GM18519 (cell line): ENCODE measurements around the gene BLID.

ENCODE experiments used
- ATAC-seq: cut with Tn5 transposase; IDR thresholded peaks from one replicate; pipeline ENCODE4 v1.9.1; 2021; ENCODE audit warnings: mild to moderate bottlenecking, moderate library complexity; ENCODE audit not compliant: unreplicated experiment, low FRiP score

The BLID gene

DNA sequence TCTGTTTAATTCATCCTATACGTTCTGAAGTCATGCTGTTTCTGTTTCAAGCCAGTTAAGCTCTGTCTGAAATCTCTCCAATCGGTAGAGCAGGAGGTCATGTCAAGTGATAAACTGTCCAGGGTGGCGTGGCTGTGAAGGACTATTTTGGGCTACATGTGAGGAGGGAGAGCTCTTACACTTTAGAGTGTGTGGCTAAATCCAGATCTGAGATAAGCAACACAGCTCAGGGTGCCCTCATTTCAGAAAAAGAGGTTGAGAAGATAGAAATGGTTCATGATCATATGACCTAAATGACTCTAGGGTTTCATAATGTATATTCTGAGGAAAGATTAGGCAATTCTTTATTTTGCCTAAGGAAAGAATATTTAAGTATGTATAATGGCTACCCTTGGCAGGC is 8.4 kb downstream of the BLID start:
- no peak for ATAC-seq

DNA sequence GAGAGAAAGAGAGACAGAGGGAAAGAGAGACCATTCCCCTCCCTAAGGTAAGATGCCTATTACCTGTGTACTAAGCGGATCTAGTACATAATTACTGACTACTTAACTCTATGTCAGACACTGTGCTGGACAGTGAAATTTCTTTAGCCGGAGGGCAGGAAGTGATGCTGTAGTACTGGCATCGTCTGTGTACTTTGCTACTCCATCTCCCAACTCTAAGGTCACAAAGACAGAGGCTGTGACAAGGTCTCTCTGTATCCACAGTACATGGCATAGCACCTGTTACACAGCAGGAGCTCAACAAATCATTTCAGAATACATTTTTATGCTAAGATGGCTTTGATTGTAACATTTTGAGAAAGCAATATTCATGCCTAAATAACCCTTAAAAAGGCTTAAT is 9.0 kb downstream of the BLID start:
- no peak for ATAC-seq

DNA sequence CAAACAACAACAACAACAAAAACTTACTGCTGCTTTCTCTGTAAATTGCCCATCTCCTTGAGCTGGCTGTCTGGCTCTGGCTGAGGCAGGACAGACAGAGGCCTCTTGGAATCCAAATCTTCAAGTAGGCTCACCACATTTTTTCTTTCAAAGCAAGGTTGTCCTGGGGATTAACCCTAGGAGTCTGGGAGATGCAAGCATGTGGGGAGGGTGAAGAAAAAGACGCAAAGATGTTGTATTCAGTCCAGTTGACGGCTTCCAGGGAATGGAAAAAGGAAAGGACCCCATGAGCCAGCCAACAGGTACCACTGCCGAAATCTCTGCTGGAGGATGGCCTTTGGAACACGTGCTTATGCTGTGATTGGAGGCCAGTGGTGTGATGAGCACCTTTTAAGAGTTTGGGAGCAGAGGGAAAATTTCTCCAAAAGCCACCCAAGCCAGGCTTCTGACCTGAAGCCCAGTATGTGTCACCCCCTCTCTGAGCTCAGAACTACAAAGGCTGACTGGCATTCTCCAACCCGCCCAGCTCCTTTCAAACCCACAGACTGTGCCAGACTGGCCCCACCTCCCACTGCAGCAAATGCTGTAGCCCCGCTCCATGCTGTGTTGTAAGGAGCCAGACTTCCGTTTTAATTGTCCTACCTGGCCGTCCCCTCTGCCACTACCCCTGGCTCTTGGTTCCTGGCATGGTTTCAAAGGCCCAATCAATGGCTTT is 10.8 kb downstream of the BLID start:
- no peak for ATAC-seq

DNA sequence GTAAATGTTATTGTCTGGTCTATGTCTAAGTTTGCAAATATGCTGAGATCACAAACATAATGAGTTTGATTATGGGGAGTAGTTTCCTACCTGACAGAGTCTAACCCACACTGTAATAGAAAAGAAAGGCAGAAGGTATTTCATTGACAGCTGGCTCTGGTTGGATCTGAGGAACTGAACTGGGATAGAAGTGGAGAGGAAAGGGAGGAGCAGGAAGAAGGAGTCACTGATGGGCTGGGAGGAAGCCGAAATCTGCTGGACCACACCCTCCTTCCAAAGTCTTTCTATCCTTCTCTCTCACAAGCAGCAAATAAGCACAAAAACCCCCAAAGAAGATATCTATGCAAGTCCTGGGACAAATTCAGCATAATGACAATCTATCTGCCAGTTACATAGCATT is 11.7 kb downstream of the BLID start:
- no peak for ATAC-seq

DNA sequence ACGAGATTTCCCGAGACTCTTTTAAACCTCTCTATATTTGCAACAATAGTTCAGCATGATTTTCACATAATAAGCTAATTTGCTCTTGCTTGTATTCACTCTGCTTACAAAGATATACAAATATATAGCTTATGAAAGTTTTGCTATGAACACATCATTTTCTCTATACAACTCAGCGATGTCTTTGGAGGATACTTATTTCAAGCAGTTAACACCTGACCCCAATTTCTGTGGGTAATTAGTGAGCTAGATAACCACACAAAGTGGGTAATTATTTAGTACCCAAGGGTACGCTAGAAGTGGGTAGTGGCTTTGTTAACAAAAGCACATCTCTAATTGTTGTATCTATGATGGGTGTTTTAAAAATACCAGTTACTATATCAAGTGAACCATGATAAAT is 12.3 kb downstream of the BLID start:
- no peak for ATAC-seq

DNA sequence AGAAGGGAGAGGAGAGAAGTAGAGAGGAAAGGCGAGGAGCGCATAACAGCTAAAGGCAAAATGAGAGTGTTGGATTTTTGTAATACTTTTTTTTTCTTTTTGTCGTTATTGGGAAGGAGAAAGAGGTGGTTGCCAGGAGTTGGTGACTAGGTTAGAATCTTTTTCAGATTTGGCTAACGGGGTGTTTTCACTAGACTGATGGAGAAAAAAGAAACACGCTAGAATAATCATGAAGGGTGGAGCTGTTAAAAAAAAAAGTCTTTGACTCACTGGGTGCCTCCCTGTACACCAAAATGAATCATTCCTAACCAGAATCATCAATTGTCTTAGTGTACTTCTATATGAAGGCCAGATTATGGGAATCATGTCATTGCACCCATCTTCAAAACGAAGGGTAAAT is 12.7 kb downstream of the BLID start:
- ATAC-seq, result no peak

DNA sequence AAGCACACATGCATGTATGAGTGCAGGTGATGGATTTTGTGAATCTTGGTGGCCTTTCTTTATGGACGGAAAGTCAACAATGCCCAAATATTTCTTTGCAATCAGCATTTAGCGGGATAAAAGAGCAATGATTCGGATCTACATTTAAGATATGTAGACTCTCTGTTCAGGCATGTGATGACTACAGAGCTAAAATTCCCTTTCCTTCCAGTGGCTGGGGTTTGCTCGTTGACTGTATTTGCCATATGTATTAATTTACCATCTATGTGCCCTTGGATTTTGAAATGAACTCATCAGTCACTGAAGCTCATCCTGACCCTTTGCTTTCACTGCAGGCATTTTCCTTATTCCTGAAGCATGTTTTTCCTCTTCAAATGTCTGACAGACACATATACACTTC is 13.6 kb downstream of the BLID start:
- no peak for ATAC-seq

DNA sequence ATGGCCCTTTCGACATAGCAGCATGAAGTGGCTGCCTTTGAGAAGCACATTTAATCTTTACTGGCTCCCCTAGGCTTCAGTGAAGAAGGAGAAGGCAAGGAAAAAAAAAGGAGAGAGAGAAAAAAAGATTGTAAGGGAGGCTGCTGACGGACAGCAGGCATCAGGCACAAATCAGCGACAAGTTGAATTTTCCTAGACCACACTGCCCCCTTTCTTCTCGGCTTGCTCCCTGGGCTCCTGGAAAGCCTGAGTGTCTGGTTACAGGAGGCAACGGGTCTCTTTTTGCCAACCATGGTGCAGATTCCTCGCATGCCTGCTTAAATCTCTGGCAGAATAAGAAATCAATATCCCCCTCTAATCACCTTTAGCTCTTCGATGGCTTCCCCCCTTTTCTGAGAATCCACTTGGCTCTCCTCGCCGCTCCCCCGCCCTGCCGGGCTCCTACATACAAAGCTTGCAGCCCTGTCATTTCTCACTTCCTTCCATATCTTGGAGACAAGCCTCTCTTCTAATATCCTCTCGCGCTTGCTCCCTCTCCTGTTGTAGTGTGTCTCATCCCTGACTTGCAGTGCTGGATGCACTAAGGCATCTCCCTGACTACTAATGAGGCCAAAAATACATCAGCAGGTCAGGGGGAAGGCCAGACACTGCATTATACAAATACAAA is 14.3 kb downstream of the BLID start:
- no peak for ATAC-seq

DNA sequence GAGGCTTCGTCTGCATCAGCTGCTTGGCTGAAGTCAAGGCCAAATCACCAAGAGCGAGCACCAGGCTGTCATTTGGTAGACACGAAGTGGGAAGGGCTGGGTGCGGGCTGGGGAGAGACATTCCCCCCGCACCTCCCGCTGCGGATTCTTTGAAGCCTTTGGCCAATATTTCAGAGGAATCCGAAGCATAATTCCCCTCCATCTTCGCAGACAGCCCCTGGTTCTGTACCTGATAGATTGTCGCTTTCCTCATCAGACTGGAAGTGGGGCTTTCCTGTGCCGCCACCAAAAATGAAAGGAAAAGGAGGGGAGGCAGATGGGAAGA is 15.3 kb downstream of the BLID start:
- ATAC-seq, result no peak

DNA sequence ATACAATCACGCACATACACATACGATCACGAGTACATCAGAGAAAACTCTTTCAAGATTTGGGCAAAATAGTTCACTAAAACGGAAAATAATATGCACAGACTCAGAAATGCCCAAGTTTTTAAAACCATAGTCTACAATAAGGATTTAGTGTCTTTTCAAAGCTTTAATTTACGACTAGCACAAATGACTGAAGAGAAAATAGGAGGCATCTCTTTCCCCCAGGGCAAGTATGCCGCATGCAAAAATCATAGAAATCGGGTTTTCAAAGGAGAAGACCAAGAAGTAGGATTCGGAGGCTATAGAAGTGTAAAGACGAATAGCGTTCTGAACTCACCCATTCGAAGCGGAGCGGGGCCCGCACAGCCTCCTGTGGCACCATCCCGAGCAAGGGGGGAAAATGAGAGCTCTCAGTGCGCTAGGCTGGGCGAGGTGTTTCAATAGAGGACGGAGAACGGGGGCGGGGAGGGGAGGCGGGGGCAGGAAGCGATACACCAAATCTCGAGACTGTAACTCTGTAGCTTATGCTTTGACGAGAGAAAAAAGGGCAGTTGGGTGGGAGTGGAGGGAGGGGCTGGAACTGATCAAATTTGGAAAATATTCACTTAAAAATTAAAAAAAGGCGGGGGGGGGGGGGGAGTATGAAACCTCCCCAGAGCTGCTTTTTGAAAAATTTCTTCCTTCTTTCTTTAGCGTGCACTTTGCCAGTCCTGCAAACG is 15.8 kb downstream of the BLID start:
- ATAC-seq, result no peak

DNA sequence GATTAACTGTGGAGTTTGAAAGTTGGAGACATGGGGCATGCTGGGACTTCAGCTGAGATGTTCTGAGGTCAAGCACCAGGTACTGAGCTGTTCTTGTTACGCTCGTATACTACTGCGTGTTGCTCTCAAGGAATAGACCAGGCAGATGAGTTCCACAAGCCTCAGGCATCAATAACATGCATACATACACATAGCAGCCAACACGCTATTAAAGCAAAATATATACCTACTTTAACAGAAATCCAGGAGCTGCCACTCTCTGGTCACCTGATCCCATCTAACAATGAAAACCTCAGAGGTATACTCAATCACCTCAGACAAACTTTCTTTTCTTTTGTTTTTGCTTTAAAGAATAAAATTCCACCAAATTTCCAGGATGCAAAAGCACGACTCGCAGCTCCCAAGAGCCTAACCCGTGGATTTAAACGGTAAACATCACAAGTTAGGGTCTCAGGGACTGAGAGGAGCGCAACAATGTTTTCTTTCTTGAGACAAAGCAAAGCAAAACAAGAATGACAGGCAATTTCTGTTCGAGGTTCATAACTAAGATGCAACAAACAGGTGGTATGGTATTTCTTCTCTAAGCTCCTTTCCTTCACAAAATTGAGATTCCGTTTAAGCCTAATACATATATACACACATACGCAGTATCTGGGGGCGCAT is 16.5 kb downstream of the BLID start:
- no peak for ATAC-seq

DNA sequence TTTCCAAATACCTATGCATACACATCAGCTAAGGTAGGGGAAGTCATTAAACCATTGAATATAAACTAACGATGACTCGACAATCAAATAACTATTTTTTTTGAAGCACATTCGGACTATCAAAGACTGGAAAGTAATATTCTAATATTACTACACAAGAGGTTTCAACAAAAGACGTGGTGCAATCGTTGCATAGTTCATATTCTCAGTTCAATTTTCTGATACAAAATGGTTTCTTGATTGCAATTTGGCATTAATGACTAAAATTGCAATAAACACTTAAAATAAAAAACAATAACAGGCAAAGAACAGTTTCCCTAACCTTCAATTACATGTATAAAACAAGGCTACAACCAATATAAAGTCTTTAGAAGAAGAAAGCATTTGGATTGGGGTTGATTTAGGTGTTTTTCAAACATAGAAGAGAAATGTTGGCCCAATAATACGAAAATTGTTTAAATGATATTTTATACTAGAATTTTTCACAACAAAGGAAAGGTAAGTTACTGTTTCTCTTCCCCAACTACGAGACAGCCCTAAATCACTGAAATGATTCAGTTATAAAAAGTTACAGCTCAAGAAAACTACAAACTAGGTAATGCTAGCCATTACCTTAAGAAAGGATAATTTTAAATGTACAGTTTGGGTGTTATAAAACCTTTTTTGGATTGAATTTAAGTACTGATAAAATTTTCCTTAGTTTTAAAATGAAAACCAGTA is 17.6 kb downstream of the BLID start:
- ATAC-seq, result no peak

DNA sequence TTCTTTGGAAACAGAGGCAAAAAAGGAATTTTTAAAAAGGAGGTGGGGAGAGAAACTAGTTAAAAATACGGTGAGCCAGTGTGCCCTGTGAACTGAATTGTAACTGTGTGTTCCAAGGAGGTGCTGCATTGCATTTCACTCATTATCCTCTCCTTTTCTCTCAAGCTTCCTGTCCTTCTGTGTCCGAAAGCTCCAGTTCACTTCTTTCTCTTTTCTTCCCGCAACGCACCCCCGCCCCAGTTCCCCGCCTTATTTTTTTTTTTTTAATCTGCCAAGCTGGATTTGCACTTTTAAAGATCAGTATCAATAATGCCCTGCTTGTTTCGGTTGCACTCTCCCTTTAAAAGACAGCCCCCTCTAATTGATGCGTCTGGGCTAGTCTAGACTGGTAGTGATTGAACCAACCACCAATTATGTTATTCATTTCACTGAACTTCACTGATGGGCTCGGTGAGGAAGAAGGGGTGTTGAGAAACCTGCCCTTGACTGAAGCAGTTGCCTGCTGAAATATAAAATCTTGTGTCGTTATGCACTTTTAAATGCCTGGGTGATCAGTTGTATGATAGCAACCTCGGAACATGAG is 18.5 kb downstream of the BLID start:
- no peak for ATAC-seq

DNA sequence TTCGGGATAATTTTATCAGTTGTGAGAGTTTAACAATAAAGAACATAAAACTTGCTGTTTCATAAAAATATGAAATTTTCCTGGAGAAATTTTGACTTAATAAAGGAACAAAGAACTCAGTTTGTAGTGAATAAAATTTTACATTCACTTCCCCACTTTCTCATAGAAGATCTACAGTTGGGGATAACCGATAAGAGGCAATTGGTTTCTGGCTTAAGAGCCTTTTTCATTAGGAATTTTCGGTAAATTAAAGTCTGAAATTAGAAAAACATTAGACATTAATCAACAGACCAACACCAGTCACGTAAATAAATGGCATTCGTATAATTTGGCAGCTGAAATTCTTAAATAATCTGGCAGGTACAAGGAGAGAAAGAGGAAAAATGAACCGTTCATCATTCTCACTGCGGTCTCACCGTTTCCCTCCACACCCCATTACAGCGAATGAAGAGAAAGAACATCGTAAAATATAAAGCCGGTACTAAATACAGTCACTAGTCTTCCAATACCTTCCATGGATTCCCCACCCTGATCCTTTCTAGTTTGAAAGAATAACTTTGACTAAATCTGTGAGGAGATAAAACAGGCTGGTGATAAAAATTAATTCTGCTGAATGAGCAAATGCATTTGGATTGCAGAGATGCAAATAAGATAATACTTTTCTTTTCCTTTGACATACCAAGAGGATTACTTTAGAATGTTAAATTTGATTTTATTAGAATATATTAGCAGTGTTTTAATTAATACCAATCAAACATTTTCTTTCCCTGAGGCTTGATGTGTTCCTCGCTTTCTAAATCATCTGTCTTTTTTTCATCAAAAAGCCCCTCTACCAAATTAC is 19.5 kb downstream of the BLID start:
- no peak for ATAC-seq

DNA sequence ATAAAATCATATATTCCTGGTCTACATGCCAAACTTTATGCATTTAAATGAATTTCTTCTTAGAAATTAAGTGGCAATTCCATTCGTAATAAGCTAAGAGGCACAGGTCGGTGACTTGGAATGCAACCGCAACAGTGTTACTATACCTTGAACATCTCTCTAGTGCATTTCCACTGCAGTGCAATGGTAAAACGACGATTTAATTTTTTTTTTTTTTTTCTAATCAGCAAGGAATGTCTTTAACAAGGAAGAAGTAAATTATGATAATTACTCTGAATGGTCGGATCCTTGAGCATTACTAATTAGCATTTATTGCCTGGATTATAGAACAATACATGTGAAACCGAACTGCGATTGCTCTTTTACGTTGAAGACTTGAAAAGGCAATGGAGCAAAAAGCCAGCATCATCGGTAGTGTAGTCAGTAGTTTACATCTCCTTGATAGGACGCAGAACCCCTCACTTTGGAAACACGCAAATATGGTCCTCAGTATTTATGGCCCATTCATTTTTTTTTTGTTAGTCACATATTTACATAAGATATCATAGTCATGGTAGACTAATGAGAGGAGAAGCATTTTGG is 20.2 kb downstream of the BLID start:
- ATAC-seq, result no peak

DNA sequence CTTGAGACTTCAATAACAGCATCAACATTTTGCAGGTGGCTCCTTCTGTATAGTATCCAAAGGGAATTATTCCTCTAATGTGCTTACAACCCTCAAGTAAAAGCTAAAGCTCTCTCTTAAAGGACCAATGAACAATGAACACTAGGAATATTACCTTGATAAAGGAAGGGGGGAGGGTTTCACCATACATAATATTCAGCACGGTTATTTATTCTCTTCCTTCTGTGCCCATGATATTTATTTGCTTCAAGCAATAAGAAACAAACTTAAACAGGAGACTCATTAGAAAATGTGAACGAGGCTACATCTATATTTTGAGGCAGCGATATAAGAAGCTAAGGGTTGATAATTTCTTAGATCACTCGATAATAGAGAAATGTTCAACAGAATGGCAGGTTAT is 21.2 kb downstream of the BLID start:
- ATAC-seq, result no peak

DNA sequence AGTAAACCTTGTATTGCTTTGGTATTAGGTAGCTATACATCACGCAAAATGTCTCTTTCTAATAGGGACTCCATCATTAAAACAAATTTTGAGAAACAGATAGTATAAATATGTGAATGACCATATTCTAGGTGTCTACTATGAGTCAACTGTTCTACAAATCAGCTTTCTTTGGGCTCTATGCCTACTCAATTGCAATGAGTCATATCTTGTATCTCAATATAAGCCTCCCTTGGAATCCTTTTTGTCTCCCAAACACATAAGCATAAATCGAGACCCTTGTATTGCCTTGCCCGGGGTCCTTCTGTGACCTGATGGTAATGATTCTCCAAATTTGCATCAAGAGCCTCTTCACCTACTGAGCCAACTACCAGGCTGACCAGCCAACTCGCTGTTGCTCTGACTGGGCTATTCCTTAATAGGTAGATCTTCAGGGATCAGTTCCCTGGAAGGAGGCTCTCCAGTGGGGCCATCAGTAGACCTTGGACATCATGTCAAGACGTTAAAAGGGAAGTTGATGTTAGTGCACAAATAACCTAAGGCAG is 22.2 kb downstream of the BLID start:
- no peak for ATAC-seq

DNA sequence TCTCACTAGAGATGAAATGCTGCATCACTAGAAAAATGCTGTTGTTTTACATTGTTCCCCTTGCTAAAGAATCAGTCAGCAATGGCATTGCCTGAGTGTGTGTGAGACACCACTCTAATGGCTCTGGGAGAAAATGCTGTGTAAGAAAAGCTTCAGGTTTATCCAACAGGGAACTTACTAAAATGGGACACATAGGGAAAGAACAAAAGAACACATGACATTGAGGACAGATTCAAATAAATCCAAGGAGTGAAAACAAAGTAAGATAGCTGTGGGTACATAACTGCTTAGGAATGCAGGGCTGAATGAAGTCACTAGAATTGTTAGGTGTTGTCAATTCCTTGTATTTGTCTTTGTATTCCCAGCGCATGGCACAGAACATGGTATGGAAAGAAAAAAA is 24.2 kb downstream of the BLID start:
- no peak for ATAC-seq

DNA sequence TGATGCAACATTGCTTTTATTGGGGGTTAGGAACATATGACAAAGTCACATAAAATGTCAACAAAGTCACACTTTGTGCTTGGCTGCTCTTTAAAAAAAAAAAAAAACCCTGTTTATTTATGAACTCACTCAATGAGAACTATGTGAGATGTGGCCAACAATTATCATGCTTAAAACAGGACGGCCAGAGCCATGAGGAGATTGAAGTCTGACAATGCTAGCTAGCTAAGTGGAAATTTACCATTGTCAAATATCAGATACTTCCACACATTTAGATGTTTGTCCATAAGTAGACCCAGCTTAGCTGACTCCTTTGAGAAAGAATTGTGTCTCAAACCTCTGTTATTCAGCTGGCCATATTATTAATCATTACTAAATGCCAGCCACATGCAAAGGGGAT is 26.9 kb downstream of the BLID start:
- ATAC-seq, result no peak
